Upper lobe of left lung (tissue), 4 donors: Measurements from ENCODE around the gene DLG4.

Experiments used
- POLR2A ChIP-seq, 4 donors: fragments of 450-650 bp; IDR thresholded peaks; one replicate each; pipeline ENCODE4 v1.5.1; 2016 to 2017; ENCODE audit warnings: antibody characterized with exemption in 4 of 4, mild to moderate bottlenecking in 2 of 4
- TF ChIP-seq, protein P1 (sequence below), 6 experiments: fragments of 450-650 bp in 4 of 6; fragments of 200-600 bp in 2 of 6; sonication (generic) in 2 of 6; IDR thresholded peaks; one replicate each; pipeline ENCODE4 v1.5.1; 2016 to 2019; ENCODE audit warnings: antibody characterized with exemption in 6 of 6

GRCh38 chr17:7179317-7180254, 40.0 kb downstream of the DLG4 start, which contains the start of gene ASGR1:
- TF ChIP-seq POLR2A (IDR thresholded peaks at IDR 0.05): no peak
- TF ChIP-seq, protein P1, sequence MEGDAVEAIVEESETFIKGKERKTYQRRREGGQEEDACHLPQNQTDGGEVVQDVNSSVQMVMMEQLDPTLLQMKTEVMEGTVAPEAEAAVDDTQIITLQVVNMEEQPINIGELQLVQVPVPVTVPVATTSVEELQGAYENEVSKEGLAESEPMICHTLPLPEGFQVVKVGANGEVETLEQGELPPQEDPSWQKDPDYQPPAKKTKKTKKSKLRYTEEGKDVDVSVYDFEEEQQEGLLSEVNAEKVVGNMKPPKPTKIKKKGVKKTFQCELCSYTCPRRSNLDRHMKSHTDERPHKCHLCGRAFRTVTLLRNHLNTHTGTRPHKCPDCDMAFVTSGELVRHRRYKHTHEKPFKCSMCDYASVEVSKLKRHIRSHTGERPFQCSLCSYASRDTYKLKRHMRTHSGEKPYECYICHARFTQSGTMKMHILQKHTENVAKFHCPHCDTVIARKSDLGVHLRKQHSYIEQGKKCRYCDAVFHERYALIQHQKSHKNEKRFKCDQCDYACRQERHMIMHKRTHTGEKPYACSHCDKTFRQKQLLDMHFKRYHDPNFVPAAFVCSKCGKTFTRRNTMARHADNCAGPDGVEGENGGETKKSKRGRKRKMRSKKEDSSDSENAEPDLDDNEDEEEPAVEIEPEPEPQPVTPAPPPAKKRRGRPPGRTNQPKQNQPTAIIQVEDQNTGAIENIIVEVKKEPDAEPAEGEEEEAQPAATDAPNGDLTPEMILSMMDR (IDR thresholded peaks at IDR 0.05): no peak
